ENCODE measurements around the gene WDR53.

- TF ChIP-seq CTCF (conservative IDR thresholded peaks at IDR 0.05; ENCODE audit: low read length), result peak; percentile 91
- no peak for TF ChIP-seq EZH2phosphoT487 (IDR thresholded peaks at IDR 0.05; ENCODE audit: borderline replicate concordance, low read depth, low read length)
Observed at GRCh38 chr3:196518966-196519717, 49.2 kb downstream of the WDR53 start.

Measured in OCI-LY7 (cell line).